Measurements from ENCODE around the gene ACTR6. TPM values are rescaled to one million over a fixed set of nuclear protein-coding genes. Genes with fewer than 3 reads are reported as not detected.
A peak's percentile ranks its signal among the peaks of the same experiment; 100 is the strongest.

ACTR6 gene
- total and polyA plus RNA-seq, 3 experiments from 2014 or later, result 35.1 to 41.8 (median 36.6) TPM

- Histone ChIP-seq H3K36me3 (ENCODE audit: insufficient read depth, low read length) (no peaks in the 10 kb centered on the region), H3K27me3 (ENCODE audit: insufficient read depth, low read length, poor library complexity, severe bottlenecking) (no peaks in the 10 kb centered on the region), H3K4me3 (ENCODE audit: low read length) (peak overlapping the region; percentile 92), H3K9me3 (ENCODE audit: low read length) (no peaks in the 10 kb centered on the region), H3K4me1 (ENCODE audit: insufficient read depth, low read length) (peaks cover 24% of the 10 kb centered on the region), H3K27ac (ENCODE audit: low read depth, low read length) (peak overlapping the region; percentile 89)
- ChIA-PET POLR2A (interaction anchor here (1.9 kb wide), 1 partner anchor 65 kb away, joined by 23 read pairs; the partner anchor contains the start of gene ACTR6), CTCF (interaction anchor here (1.2 to 2.3 kb wide), 4 partner anchors 11 to 111 kb away, joined by 3 to 8 read pairs (median 4); partner anchors contain the start of gene ACTR6)
- DNase-seq, result no peak
- peaks cover 24 to 39% (median 34%) of the 10 kb centered on the region in 3 donors for H3K4me1 Mint-ChIP-seq
- peaks cover 0 to 8% (median 0%) of the 10 kb centered on the region in 3 donors for H3K36me3 Mint-ChIP-seq
- H3K9me3 Mint-ChIP-seq, result no peaks in the 10 kb centered on the region
- H3K27me3 Mint-ChIP-seq, result no peaks in the 10 kb centered on the region
- H3K27ac Mint-ChIP-seq, result peak overlapping the region; percentile 33 to 100 (median 98)
- H3K4me3 Mint-ChIP-seq, result peak overlapping the region; percentile 94 to 100 (median 99)
Measured at GRCh38 chr12:100265732-100266584, 65.3 kb downstream of the ACTR6 start.

GRCh38 chr12:100266585-100266834 lies 65.9 kb downstream of the ACTR6 start:
- no peaks in the 10 kb centered on the region for H3K27me3 ChIP-seq (ENCODE audit: insufficient read depth, low read length, poor library complexity, severe bottlenecking)
- H3K4me1 ChIP-seq (ENCODE audit: insufficient read depth, low read length), result peaks cover 29% of the 10 kb centered on the region
- Mint-ChIP-seq H3K36me3 (peaks cover 0 to 8% (median 0%) of the 10 kb centered on the region in 3 donors), H3K27ac (peak overlapping the region; percentile 85 to 100 (median 99)), H3K4me1 (peaks cover 27 to 42% (median 38%) of the 10 kb centered on the region in 3 donors), H3K9me3 (no peaks in the 10 kb centered on the region), H3K4me3 (peak overlapping the region; percentile 94 to 100 (median 99)), H3K27me3 (no peaks in the 10 kb centered on the region)
- peak in 3 of 5 donors; percentile 94 to 95 (median 95) for DNase-seq
- H3K4me3 ChIP-seq (ENCODE audit: low read length), result peak overlapping the region; percentile 92
- no peaks in the 10 kb centered on the region for H3K9me3 ChIP-seq (ENCODE audit: low read length)
- ChIA-PET POLR2A (interaction anchor here (1.9 kb wide), 1 partner anchor 65 kb away, joined by 23 read pairs; the partner anchor contains the start of gene ACTR6), CTCF (interaction anchor here (1.1 to 2.3 kb wide), 5 partner anchors 10 to 112 kb away, joined by 3 to 8 read pairs (median 4); partner anchors contain the start of gene ACTR6)
- peak overlapping the region; percentile 89 for H3K27ac ChIP-seq (ENCODE audit: low read depth, low read length)
- no peaks in the 10 kb centered on the region for H3K36me3 ChIP-seq (ENCODE audit: insufficient read depth, low read length)

GRCh38 chr12:100266835-100267602 lies 66.4 kb downstream of the ACTR6 start, which contains the start of the genes DEPDC4 and SCYL2:
TSS of gene DEPDC4 (minus strand) at chr12:100267079. CDS start at chr12:100267076, 3 bp downstream.
TSS of gene SCYL2 (plus strand) at chr12:100267177. CDS start at chr12:100282971, 15,794 bp downstream.
- Histone ChIP-seq H3K27me3 (ENCODE audit: insufficient read depth, low read length, poor library complexity, severe bottlenecking) (no peaks in the 10 kb centered on the region), H3K4me3 (ENCODE audit: low read length) (peak within 1 kb of the TSS; percentile 92)
- H3K4me1 Mint-ChIP-seq, result peaks cover 29 to 47% (median 42%) of the 10 kb centered on the region in 3 donors

GRCh38 chr12:100267603-100268281 lies 67.1 kb downstream of the ACTR6 start:
- H3K9me3 ChIP-seq (ENCODE audit: low read length), result no peaks in the 10 kb centered on the region
- Mint-ChIP-seq H3K4me1 (peaks cover 31 to 52% (median 48%) of the 10 kb centered on the region in 3 donors), H3K9me3 (no peaks in the 10 kb centered on the region), H3K27me3 (no peaks in the 10 kb centered on the region), H3K4me3 (peak overlapping the region; percentile 94 to 100 (median 99)), H3K27ac (peak overlapping the region; percentile 83 to 93 (median 88)), H3K36me3 (peaks cover 0 to 10% (median 0%) of the 10 kb centered on the region in 3 donors)
- POLR2A ChIA-PET, result interaction anchor here (0.6 to 1.9 kb wide), 3 partner anchors 15 to 1736 kb away, joined by 3 to 23 read pairs (median 4); partner anchors contain the start of gene ACTR6
- peak overlapping the region; percentile 89 for H3K27ac ChIP-seq (ENCODE audit: low read depth, low read length)
- H3K36me3 ChIP-seq (ENCODE audit: insufficient read depth, low read length), result no peaks in the 10 kb centered on the region
- CTCF ChIA-PET, result interaction anchor here (0.9 to 2.3 kb wide), 4 partner anchors 12 to 113 kb away, joined by 3 to 8 read pairs (median 4); partner anchors contain the start of gene ACTR6
- H3K27me3 ChIP-seq (ENCODE audit: insufficient read depth, low read length, poor library complexity, severe bottlenecking), result no peaks in the 10 kb centered on the region
- H3K4me1 ChIP-seq (ENCODE audit: insufficient read depth, low read length), result peaks cover 36% of the 10 kb centered on the region
- peak in 3 of 5 donors; percentile 13 to 50 (median 32) for DNase-seq
- H3K4me3 ChIP-seq (ENCODE audit: low read length), result peak overlapping the region; percentile 92

More at GRCh38 chr12:100266835-100267602, 66.4 kb downstream of the ACTR6 start, which contains the start of the genes DEPDC4 and SCYL2:
- ChIA-PET POLR2A (interaction anchor here (0.6 to 1.9 kb wide), 2 partner anchors 14 to 66 kb away, joined by 3 to 23 read pairs; partner anchors contain the start of gene ACTR6), CTCF (interaction anchor here (0.9 to 2.3 kb wide), 6 partner anchors 9 to 112 kb away, joined by 3 to 8 read pairs (median 4); partner anchors contain the start of gene ACTR6)
- Mint-ChIP-seq H3K36me3 (peaks cover 0 to 10% (median 0%) of the 10 kb centered on the region in 3 donors), H3K27ac (peak within 1 kb of the TSS; percentile 85 to 100 (median 99)), H3K9me3 (no peaks in the 10 kb centered on the region), H3K27me3 (no peaks in the 10 kb centered on the region), H3K4me3 (peak within 1 kb of the TSS; percentile 94 to 100 (median 99))
- peak; percentile 87 to 97 (median 95) for DNase-seq
- peak within 1 kb of the TSS; percentile 89 for H3K27ac ChIP-seq (ENCODE audit: low read depth, low read length)
- no peaks in the 10 kb centered on the region for H3K36me3 ChIP-seq (ENCODE audit: insufficient read depth, low read length)
- H3K4me1 ChIP-seq (ENCODE audit: insufficient read depth, low read length), result peaks cover 34% of the 10 kb centered on the region
- no peaks in the 10 kb centered on the region for H3K9me3 ChIP-seq (ENCODE audit: low read length)

GRCh38 chr12:100268835-100269564 lies 68.4 kb downstream of the ACTR6 start:
- Mint-ChIP-seq H3K4me3 (peak overlapping the region; percentile 94 to 100 (median 99)), H3K4me1 (peaks cover 42 to 62% (median 61%) of the 10 kb centered on the region in 3 donors), H3K27me3 (no peaks in the 10 kb centered on the region), H3K36me3 (peaks cover 0 to 10% (median 0%) of the 10 kb centered on the region in 3 donors), H3K9me3 (no peaks in the 10 kb centered on the region), H3K27ac (peak overlapping the region in 7 of 8 donors; percentile 0 to 92 (median 78))
- H3K4me1 ChIP-seq (ENCODE audit: insufficient read depth, low read length), result peaks cover 45% of the 10 kb centered on the region
- CTCF ChIA-PET, result no interaction called here
- POLR2A ChIA-PET, result interaction anchor here (0.6 kb wide), 1 partner anchor 13 kb away, joined by 10 read pairs; no protein-coding TSS in a partner anchor
- no peak overlapping the region for H3K4me3 ChIP-seq (ENCODE audit: low read length)
- H3K27ac ChIP-seq (ENCODE audit: low read depth, low read length), result no peak overlapping the region
- no peaks in the 10 kb centered on the region for H3K9me3 ChIP-seq (ENCODE audit: low read length)
- no peak for DNase-seq
- no peaks in the 10 kb centered on the region for H3K36me3 ChIP-seq (ENCODE audit: insufficient read depth, low read length)
- H3K27me3 ChIP-seq (ENCODE audit: insufficient read depth, low read length, poor library complexity, severe bottlenecking), result no peaks in the 10 kb centered on the region

GRCh38 chr12:100273782-100274181 lies 73.2 kb downstream of the ACTR6 start:
- H3K36me3 Mint-ChIP-seq, result peaks cover 0 to 5% (median 2%) of the 10 kb centered on the region in 3 donors
- H3K4me1 ChIP-seq (ENCODE audit: insufficient read depth, low read length), result peaks cover 34% of the 10 kb centered on the region
- ChIA-PET CTCF (no interaction called here), POLR2A (no interaction called here)
- peaks cover 54 to 75% (median 68%) of the 10 kb centered on the region in 3 donors for H3K4me1 Mint-ChIP-seq
- H3K36me3 ChIP-seq (ENCODE audit: insufficient read depth, low read length), result no peaks in the 10 kb centered on the region
- H3K9me3 ChIP-seq (ENCODE audit: low read length), result no peaks in the 10 kb centered on the region
- no peaks in the 10 kb centered on the region for H3K27me3 Mint-ChIP-seq
- DNase-seq, result no peak
- no peaks in the 10 kb centered on the region for H3K27me3 ChIP-seq (ENCODE audit: insufficient read depth, low read length, poor library complexity, severe bottlenecking)
- no peak overlapping the region for H3K27ac Mint-ChIP-seq
- H3K27ac ChIP-seq (ENCODE audit: low read depth, low read length), result no peak overlapping the region
- no peaks in the 10 kb centered on the region for H3K9me3 Mint-ChIP-seq
- H3K4me3 Mint-ChIP-seq, result no peak overlapping the region
- H3K4me3 ChIP-seq (ENCODE audit: low read length), result no peak overlapping the region

Data from CD8-positive, alpha-beta memory T cell (primary cell).